Measurements from ENCODE around the gene DNMT3A.

DNA sequence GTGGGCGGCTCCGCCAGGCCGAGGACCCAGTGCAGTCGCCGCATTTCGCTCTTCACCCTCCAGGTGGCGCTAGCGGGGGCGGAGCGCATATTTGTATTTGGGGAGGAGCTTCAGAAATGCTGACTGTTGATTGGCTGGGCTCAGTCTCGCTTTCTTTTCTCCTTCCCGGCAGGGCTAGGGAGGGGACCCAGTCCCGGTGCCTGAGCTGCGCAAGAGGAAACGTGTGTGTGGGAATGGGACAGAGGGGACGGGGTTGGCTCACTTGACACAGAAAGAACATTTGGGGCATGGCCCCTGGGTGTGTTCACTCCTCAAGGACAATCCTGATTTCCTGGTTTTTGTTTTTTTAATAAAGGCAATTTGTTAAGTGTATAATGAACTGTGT, 20.3 kb upstream of the DNMT3A start:
- TF ChIP-seq POLR2AphosphoS5 (IDR thresholded peaks at IDR 0.05; ENCODE audit: borderline replicate concordance, low read depth, low read length), result peak; percentile 72
- TF ChIP-seq EZH2 (IDR thresholded peaks at IDR 0.05), result no peak
- TF ChIP-seq FOXP2 (optimal IDR thresholded peaks at IDR 0.05; ENCODE audit: control extremely low read depth, extremely low read length, insufficient read depth), result no peak
